ENCODE results near the gene PPP1R9A. TPM values are rescaled to one million over a fixed set of nuclear protein-coding genes. Genes with fewer than 3 reads are reported as not detected.

Gene PPP1R9A
- total RNA-seq, 1 donor from 2014 or later = 1.3 TPM

DNA sequence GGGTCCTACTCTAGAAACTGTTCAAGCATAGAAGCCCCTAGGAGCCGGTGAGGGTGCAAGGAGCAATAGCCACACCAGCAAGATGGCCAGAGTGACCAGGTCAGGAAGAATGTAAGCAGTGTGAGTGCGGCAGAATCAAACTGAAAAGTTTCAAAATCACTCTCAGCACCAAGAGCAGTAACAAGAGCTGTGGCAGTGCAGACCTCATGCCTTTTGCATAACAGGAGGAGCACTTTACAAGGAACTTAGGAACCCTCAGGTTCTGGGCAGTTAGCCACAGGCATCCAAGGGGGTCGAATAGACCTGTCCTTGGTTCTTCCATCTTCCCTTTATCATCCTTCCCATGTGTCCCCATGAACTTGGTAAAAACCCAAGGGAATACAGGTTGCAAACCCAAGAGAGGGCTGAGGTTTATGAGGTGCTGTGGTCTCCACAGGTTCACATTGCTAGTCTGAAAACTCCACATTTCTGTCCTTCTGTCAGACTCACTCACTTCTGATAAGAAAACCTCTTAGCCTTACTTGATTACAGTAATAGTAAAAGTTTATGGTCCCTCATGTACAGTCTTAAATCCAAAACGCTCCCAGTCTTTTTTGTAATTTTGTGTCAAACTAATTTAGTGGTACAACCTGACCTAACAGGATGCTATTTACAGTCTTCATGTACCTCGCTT lies 338.6 kb downstream of the PPP1R9A start:
- TF ChIP-seq, protein P1, sequence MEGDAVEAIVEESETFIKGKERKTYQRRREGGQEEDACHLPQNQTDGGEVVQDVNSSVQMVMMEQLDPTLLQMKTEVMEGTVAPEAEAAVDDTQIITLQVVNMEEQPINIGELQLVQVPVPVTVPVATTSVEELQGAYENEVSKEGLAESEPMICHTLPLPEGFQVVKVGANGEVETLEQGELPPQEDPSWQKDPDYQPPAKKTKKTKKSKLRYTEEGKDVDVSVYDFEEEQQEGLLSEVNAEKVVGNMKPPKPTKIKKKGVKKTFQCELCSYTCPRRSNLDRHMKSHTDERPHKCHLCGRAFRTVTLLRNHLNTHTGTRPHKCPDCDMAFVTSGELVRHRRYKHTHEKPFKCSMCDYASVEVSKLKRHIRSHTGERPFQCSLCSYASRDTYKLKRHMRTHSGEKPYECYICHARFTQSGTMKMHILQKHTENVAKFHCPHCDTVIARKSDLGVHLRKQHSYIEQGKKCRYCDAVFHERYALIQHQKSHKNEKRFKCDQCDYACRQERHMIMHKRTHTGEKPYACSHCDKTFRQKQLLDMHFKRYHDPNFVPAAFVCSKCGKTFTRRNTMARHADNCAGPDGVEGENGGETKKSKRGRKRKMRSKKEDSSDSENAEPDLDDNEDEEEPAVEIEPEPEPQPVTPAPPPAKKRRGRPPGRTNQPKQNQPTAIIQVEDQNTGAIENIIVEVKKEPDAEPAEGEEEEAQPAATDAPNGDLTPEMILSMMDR (IDR thresholded peaks at IDR 0.05) = no peak
- POLR2A ChIA-PET = no interaction called here
- intact Hi-C loops (cut with micrococcal nuclease) = loop anchor here (5.0 kb wide), 1 partner anchor 231 kb away; no protein-coding TSS in a partner anchor
- DNase-seq (no peak), ATAC-seq (ENCODE audit: low read depth) (no peak)
- no peaks in the 10 kb centered on the region for H3K27me3 Mint-ChIP-seq
- no peaks in the 10 kb centered on the region for H3K9me3 Mint-ChIP-seq
- CTCF ChIA-PET = interaction anchor here (1.2 kb wide), 1 partner anchor 231 kb away, joined by 4 read pairs; no protein-coding TSS in a partner anchor
- H3K4me1 Mint-ChIP-seq = no peaks in the 10 kb centered on the region
- no peak overlapping the region for H3K4me3 Mint-ChIP-seq
- no peak overlapping the region for H3K27ac Mint-ChIP-seq
- no peaks in the 10 kb centered on the region for H3K36me3 Mint-ChIP-seq (ENCODE audit: low read depth)

DNA sequence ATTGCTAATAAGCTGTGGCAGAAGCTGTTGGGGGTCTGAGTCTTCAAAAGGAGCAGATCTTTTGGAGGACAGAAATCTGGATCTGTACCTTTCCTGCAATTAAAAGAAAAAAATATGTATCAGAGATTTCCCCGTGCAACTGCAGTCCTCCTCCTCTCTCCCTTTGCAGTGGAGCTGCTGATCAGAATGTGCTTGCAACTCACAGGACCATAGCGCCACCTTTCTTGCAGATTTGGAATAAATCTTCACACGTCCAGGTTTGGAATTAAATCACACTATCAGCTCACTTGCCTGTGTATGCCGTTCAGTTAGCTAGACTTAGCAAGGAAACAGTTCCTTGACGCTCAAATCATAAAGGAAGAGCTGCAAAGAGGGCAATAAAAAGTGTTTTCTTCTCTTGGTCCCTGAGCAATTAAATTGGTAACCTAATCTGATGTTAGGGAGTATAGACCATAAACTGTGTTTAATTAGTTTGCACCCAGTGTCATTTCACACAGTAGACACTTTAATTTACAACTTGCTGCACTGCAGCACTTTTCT lies 339.5 kb downstream of the PPP1R9A start:
- no peak for ATAC-seq (ENCODE audit: low read depth)
- Mint-ChIP-seq H3K27me3 (no peaks in the 10 kb centered on the region), H3K36me3 (ENCODE audit: low read depth) (no peaks in the 10 kb centered on the region), H3K27ac (no peak overlapping the region), H3K4me3 (no peak overlapping the region), H3K4me1 (no peaks in the 10 kb centered on the region), H3K9me3 (no peaks in the 10 kb centered on the region)
- DNase-seq = no peak
- ChIA-PET CTCF (interaction anchor here (0.7 to 1.3 kb wide), 5 partner anchors 191 to 852 kb away, joined by 3 to 20 read pairs (median 3); no protein-coding TSS in a partner anchor), POLR2A (no interaction called here)
- TF ChIP-seq, protein P1 (IDR thresholded peaks at IDR 0.05) = no peak
- intact Hi-C loops (cut with micrococcal nuclease) = loop anchor here (1.0 to 5.0 kb wide), 2 partner anchors 230 to 798 kb away; no protein-coding TSS in a partner anchor

DNA sequence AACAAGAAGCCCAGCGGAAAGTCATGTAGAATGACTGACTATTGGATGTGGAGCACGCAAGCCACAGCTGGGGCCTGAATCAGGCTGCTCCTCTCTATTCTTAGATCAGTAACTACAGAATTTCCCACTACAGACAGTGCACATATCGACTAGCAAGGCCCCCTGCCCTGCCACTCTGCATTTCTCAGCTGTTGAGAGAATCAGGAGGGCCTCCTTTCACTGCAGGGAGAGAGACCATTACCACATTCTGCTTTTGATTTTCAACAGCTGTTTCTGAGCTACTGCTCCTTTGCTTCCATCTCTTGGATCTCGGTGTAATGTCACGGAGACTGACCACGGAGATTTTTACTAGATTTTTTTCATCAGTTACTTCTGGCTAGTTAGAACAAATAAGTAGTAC lies 343.2 kb downstream of the PPP1R9A start:
- TF ChIP-seq, protein P1 (IDR thresholded peaks at IDR 0.05) = no peak

DNA sequence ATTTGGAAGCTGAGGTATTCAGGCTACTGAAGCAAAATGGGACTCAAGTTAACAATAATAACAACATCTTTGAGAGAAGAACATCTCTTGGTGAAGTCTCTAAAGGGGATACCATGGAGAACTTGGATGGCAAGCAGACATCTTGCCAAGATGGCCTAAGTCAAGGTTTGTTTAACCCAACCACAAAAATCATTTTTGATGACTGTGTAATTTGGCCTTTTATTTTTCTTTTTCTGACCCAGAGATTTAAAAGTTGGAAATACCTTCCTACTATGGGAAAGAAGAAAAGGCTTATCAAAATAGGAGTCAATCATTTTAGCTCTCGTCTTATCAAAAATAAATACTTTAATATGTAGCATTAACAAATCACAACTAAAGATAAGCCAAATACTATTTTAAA lies 344.6 kb downstream of the PPP1R9A start:
- ChIA-PET POLR2A (no interaction called here), CTCF (no interaction called here)
- Mint-ChIP-seq H3K27me3 (no peaks in the 10 kb centered on the region), H3K27ac (no peak overlapping the region), H3K9me3 (no peaks in the 10 kb centered on the region), H3K4me3 (no peak overlapping the region), H3K4me1 (no peaks in the 10 kb centered on the region), H3K36me3 (ENCODE audit: low read depth) (no peaks in the 10 kb centered on the region)
- intact Hi-C loops (cut with micrococcal nuclease) = no loop called here
- TF ChIP-seq, protein P1 (IDR thresholded peaks at IDR 0.05) = no peak
- DNase-seq = no peak
- ATAC-seq (ENCODE audit: low read depth) = no peak

More for the DNA sequence above, 343.2 kb downstream of the PPP1R9A start:
- CTCF ChIA-PET = no interaction called here
- Mint-ChIP-seq H3K27ac (no peak overlapping the region), H3K9me3 (no peaks in the 10 kb centered on the region), H3K27me3 (no peaks in the 10 kb centered on the region), H3K36me3 (ENCODE audit: low read depth) (no peaks in the 10 kb centered on the region), H3K4me1 (no peaks in the 10 kb centered on the region), H3K4me3 (no peak overlapping the region)
- POLR2A ChIA-PET = no interaction called here
- DNase-seq (no peak), ATAC-seq (ENCODE audit: low read depth) (no peak)
- intact Hi-C loops (cut with micrococcal nuclease) = no loop called here

DNA sequence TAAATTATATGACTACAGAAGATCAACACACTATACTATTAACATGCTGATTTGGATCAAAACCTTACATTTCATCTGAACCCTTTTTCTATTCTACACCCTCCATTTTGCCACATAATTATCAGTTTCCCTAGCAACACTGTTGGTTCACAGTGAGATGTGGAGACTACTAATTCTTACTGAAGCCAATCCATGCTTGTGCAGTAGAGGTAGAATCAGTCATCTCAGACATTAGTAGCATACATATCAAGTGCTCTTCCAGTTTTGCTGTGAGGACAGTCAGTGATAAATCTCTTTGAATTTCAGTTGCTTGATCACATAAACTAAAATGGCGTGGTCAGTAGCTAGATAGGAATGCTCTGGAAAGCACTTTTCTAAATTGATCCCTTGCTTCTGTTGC lies 346.6 kb downstream of the PPP1R9A start:
- no peaks in the 10 kb centered on the region for H3K27me3 Mint-ChIP-seq
- no peak overlapping the region for H3K27ac Mint-ChIP-seq
- POLR2A ChIA-PET = no interaction called here
- TF ChIP-seq, protein P1 (IDR thresholded peaks at IDR 0.05) = no peak
- DNase-seq (no peak), ATAC-seq (ENCODE audit: low read depth) (no peak)
- H3K9me3 Mint-ChIP-seq = no peaks in the 10 kb centered on the region
- no peaks in the 10 kb centered on the region for H3K4me1 Mint-ChIP-seq
- no peak overlapping the region for H3K4me3 Mint-ChIP-seq
- intact Hi-C loops (cut with micrococcal nuclease) = no loop called here
- CTCF ChIA-PET = no interaction called here
- no peaks in the 10 kb centered on the region for H3K36me3 Mint-ChIP-seq (ENCODE audit: low read depth)

Measured in activated B cell treated with CpG ODN at 0.5 μM for 24 hours (primary cell).